Muscle layer of colon (tissue), 2 donors: ENCODE data around the gene MTUS2.

Experiments used
- H3K27ac ChIP-seq: one replicate; pipeline ENCODE4 v1.7.0; 2013; ENCODE audit warnings: low read depth, mild to moderate bottlenecking, low read length, moderate library complexity
- H3K27me3 ChIP-seq, 2 donors: one replicate each; pipeline ENCODE4 v1.7.0; 2013; ENCODE audit warnings: low read length in 2 of 2, mild to moderate bottlenecking in 2 of 2; ENCODE audit not compliant: insufficient read depth in 2 of 2, control insufficient read depth in 1 of 2
- H3K36me3 ChIP-seq: one replicate; pipeline ENCODE4 v1.7.0; 2013; ENCODE audit warnings: mild to moderate bottlenecking, low read length; ENCODE audit not compliant: insufficient read depth
- H3K4me1 ChIP-seq: one replicate; pipeline ENCODE4 v1.7.0; 2013; ENCODE audit warnings: mild to moderate bottlenecking, low read length; ENCODE audit not compliant: insufficient read depth
- H3K4me3 ChIP-seq, 2 donors: one replicate each; pipeline ENCODE4 v1.7.0; 2013; ENCODE audit warnings: low read length in 2 of 2, low read depth in 1 of 2, mild to moderate bottlenecking in 1 of 2, moderate library complexity in 1 of 2
- H3K9ac ChIP-seq: one replicate; pipeline ENCODE4 v1.7.0; 2013; ENCODE audit warnings: low read length
- H3K9me3 ChIP-seq: one replicate; pipeline ENCODE4 v1.7.0; 2013; ENCODE audit warnings: mild to moderate bottlenecking, low read length
- donor health status: abdominal sarcoma.
- donor health status: Adenocarcinoma of cecum.

MTUS2 gene

DNA sequence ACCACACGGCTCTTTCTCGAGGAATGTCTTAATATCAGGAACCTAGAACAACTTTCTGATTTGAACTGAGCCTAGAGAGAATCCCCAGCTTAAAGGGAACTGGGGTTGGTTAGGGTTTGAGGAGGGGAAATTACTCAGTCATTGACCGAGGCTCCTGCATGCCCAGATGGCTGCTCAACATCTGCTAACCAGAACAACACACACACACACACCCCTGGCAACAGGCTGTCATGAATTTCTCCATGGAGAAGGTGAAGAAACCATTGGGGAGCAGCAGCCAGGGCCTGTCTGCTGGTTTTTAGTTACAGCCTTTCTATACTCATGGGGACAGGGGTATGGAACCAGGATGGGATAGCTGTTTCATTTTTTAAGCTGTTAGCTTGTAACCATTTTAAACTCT lies 5.2 kb downstream of the MTUS2 start:
- peaks cover 0 to 4% of the 10 kb centered on the region in 2 donors for H3K27me3 ChIP-seq
- no peak overlapping the region for H3K4me3 ChIP-seq
- H3K36me3 ChIP-seq = no peaks in the 10 kb centered on the region
- no peaks in the 10 kb centered on the region for H3K9me3 ChIP-seq
- no peaks in the 10 kb centered on the region for H3K4me1 ChIP-seq
- H3K27ac ChIP-seq = no peak overlapping the region
- H3K9ac ChIP-seq = no peak overlapping the region

DNA sequence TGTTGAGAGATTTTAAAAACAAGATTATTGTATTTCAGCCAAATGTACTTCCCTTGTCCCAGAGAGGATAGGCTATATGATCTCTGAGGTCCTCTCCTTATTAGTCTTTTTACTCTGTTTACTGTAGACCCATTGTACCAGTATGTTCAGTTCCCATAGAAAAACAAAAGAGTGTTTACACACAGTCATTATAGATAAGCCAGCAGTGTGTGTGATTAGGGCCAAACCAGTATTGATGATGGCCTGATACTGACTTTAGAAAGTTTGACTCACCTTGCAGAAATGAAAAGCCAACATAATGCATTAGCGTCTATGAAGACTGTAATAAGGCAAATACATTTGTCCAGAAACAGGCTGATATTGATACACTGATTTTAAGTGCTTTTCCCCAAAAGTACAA lies 6.2 kb downstream of the MTUS2 start:
- Histone ChIP-seq H3K27me3 (no peaks in the 10 kb centered on the region), H3K4me1 (no peaks in the 10 kb centered on the region), H3K9me3 (no peaks in the 10 kb centered on the region), H3K9ac (no peak overlapping the region), H3K4me3 (no peak overlapping the region), H3K36me3 (no peaks in the 10 kb centered on the region), H3K27ac (no peak overlapping the region)

DNA sequence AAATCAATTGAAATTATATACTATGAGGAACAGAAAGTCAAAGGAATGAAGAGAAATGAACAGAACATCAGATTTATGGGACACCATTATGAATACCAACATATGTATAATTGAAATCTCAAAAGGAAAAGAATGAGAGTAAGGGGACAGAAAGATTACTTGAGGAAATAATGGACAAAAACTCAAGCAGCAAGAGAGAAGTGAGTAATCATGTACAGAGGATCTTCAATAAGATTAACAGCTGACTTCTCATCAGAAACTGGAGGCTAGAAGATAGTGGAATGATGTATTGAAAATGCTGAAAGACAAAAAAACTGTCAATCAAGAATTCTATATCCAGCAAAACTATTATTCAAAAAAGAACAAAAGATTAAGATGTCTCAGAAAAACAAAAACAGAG lies 10.4 kb downstream of the MTUS2 start:
- H3K4me1 ChIP-seq = no peaks in the 10 kb centered on the region
- no peaks in the 10 kb centered on the region for H3K9me3 ChIP-seq
- no peak overlapping the region for H3K4me3 ChIP-seq
- no peak overlapping the region for H3K9ac ChIP-seq
- no peak overlapping the region for H3K27ac ChIP-seq
- H3K36me3 ChIP-seq = no peaks in the 10 kb centered on the region
- no peaks in the 10 kb centered on the region for H3K27me3 ChIP-seq

DNA sequence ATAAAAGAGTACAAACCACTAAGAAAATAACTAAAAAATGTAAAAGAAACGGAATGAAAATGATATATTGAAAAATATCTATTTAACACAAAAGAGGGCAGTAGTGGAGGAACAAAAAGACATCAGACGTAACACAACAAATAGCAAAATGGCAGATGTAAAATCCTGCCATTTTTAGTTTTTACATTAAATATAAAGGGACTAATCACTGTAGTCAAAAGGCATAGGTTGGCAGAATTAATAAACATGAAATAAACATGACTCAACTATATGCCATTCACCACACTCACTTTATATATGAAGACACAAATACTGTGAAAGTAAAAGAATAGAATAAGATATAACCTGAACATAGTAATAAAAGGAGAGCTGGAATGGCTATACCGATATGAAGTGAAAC lies 11.0 kb downstream of the MTUS2 start:
- Histone ChIP-seq H3K4me3 (no peak overlapping the region), H3K36me3 (no peaks in the 10 kb centered on the region), H3K27me3 (no peaks in the 10 kb centered on the region), H3K9ac (no peak overlapping the region), H3K27ac (no peak overlapping the region), H3K4me1 (no peaks in the 10 kb centered on the region), H3K9me3 (no peaks in the 10 kb centered on the region)

DNA sequence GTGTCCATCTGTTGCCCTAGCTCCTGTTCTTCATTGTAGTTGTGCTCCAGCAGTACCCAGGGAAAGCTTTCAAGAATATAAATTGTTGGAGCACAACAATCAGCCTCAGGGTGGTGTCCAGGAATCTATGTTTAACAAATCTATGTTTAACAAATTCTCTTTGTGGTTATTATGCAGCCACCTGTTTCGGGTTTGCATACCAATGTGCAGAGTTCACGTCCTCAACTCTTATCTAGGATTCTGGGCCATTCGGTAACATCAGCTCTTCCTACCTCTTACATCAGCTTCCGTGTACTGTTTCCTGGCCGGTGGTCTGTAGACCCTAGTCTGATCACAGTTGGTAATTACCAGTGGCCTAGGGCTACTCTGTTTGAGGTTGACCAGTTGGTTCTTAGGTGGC lies 17.0 kb downstream of the MTUS2 start:
- Histone ChIP-seq H3K27me3 (no peaks in the 10 kb centered on the region), H3K27ac (no peak overlapping the region), H3K4me3 (no peak overlapping the region), H3K36me3 (no peaks in the 10 kb centered on the region), H3K9me3 (no peaks in the 10 kb centered on the region), H3K9ac (no peak overlapping the region), H3K4me1 (no peaks in the 10 kb centered on the region)

DNA sequence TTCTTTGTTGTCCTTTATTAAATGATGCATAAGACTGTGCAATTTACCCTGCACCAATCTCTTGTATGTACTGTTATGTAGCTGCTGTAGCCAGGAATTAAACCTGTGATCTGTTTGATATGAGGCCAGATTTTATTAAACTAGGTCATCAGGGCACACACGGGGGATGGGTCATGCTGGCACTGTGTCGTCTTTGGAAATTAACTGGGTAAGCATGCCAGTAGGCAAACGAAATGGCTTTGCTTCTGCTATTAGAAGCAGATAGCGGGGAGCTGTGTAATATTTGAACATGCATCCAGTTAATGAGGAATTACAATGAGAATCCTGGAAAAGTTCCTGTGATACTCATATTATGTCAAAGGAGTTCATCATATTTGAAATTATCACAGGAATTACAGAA lies 23.5 kb downstream of the MTUS2 start:
- H3K4me3 ChIP-seq = no peak overlapping the region
- no peaks in the 10 kb centered on the region for H3K4me1 ChIP-seq
- H3K27me3 ChIP-seq = no peaks in the 10 kb centered on the region
- H3K27ac ChIP-seq = no peak overlapping the region
- no peaks in the 10 kb centered on the region for H3K9me3 ChIP-seq
- no peaks in the 10 kb centered on the region for H3K36me3 ChIP-seq
- H3K9ac ChIP-seq = no peak overlapping the region

DNA sequence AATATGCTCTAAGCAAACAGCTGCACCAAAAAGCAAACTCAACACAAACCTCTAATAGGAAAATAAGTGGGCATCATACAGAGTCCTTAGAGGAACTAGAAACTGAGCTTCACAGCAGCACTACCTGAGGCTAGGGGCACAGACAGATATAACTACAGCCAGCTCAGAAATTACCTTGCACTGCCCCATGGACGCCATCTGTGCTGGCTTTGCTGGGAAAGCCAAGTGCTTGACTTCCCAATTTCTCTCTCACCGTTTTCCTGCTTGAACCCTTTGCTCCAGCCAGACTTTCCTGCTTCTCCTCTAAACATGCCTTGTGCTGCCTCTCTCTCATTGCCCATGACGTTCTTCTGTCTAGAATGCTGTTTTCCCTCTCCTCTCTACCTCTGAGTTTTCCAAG lies 29.3 kb downstream of the MTUS2 start:
- no peak overlapping the region for H3K4me3 ChIP-seq
- no peaks in the 10 kb centered on the region for H3K4me1 ChIP-seq
- H3K9me3 ChIP-seq = no peaks in the 10 kb centered on the region
- H3K27me3 ChIP-seq = peaks cover 0 to 5% of the 10 kb centered on the region in 2 donors
- H3K36me3 ChIP-seq = no peaks in the 10 kb centered on the region
- no peak overlapping the region for H3K27ac ChIP-seq
- H3K9ac ChIP-seq = no peak overlapping the region

DNA sequence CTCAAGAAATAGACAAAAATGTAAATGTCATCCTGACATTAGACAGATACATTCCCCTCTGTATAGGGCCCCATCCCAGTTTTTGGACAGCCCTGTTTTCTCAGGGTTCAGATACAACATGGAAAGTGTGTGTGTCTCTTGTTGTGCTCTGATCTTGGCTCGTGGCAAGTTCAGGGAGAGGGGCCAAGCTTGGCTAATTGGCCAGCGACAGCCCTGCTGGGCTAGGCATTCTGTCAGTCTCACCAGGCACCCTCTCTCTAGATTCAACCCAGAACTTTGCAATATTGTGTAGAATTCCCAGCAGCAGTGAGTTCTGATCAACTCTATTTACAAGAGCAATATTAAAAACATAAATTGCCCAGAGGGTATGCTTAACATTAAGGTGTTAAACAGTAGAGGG lies 30.1 kb downstream of the MTUS2 start:
- Histone ChIP-seq H3K27me3 (peaks cover 0 to 5% of the 10 kb centered on the region in 2 donors), H3K4me1 (no peaks in the 10 kb centered on the region), H3K9me3 (no peaks in the 10 kb centered on the region), H3K4me3 (no peak overlapping the region), H3K9ac (no peak overlapping the region), H3K36me3 (no peaks in the 10 kb centered on the region), H3K27ac (no peak overlapping the region)

DNA sequence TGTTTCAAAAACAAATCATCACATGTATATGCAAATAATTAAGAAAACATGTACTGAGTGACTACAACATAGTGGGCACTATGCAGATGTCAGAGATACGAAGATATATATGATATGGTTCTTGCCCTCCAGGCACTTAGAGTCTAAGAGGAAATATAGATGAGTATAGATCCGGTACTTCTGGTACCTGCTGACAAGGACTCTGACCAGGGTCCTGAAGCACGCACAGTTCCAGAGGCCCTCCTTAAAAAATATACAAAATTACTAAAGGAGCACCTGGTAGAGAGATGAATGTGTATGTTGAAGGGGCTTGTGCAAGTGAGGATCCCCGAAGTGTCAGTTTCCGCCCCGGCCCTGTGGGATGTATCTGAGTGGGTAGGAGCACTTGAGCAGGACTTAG lies 31.3 kb downstream of the MTUS2 start:
- no peak overlapping the region for H3K27ac ChIP-seq
- no peaks in the 10 kb centered on the region for H3K36me3 ChIP-seq
- H3K9ac ChIP-seq = no peak overlapping the region
- H3K4me1 ChIP-seq = no peaks in the 10 kb centered on the region
- no peaks in the 10 kb centered on the region for H3K9me3 ChIP-seq
- no peak overlapping the region for H3K4me3 ChIP-seq
- peaks cover 0 to 5% of the 10 kb centered on the region in 2 donors for H3K27me3 ChIP-seq

DNA sequence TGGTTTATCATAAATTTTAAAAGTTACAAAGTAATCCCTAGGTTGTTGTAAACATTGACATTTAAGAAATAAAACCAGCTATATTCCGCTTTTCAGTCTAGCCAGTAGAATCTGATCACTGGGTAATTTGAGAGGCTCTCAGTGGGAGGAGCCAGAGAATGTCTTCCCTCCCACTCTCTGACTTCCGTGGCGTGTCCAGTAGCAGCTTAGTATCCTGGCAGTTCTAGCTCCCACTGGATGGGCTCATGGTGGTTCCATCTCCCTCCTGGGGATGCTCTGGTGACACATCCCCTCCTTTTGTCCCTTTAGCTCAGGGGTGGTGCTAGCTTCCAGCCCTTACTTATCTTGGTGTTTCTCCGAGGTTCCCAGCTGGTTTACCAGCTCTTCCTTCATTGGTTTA lies 34.5 kb downstream of the MTUS2 start:
- Histone ChIP-seq H3K27ac (no peak overlapping the region), H3K9me3 (no peaks in the 10 kb centered on the region), H3K27me3 (peaks cover 0 to 5% of the 10 kb centered on the region in 2 donors), H3K4me1 (no peaks in the 10 kb centered on the region), H3K36me3 (no peaks in the 10 kb centered on the region), H3K9ac (no peak overlapping the region), H3K4me3 (no peak overlapping the region)

DNA sequence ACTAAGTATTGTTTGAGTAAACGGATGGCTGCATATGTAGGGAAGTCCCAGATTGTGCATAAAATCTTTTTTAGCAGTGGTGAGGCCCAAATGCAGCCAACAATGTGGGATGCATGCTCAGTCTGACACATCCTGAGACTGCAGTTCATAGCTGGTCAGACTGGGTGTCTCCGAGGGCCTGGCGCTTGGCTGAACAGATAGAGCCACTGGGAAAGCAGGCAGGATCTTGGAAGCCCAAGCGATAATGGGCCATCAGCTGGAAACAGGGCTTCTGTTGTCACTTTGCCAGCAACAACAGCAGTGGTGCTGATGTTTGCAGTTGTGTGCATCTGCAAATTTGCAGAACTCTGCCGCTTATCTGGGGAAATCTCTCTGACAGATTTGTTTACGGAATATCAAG lies 36.1 kb downstream of the MTUS2 start:
- Histone ChIP-seq H3K4me1 (no peaks in the 10 kb centered on the region), H3K9ac (no peak overlapping the region), H3K36me3 (no peaks in the 10 kb centered on the region), H3K27me3 (peaks cover 0 to 5% of the 10 kb centered on the region in 2 donors), H3K27ac (no peak overlapping the region), H3K4me3 (no peak overlapping the region), H3K9me3 (no peaks in the 10 kb centered on the region)

DNA sequence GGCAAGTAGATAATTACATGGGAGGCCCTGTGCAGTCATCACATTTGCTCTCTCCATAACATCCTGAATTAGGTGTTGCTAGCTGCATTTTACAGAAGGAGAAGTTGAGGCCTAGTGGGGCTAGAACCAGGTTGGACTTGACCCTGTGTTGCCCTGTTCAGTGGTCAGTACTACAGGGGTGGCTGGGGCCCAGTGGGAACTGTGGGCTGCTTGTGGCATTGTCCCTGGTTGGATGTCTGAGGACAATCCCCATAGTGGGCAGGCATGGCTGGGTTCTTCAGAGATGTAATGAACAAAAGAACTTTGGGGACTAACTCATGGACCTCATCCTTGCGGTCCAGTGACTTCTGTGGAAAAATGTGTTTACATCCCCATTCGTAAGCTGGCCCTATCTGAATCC lies 38.9 kb downstream of the MTUS2 start:
- H3K27ac ChIP-seq = no peak overlapping the region
- no peak overlapping the region for H3K4me3 ChIP-seq
- no peaks in the 10 kb centered on the region for H3K27me3 ChIP-seq
- H3K9ac ChIP-seq = no peak overlapping the region
- H3K9me3 ChIP-seq = no peaks in the 10 kb centered on the region
- no peaks in the 10 kb centered on the region for H3K4me1 ChIP-seq
- H3K36me3 ChIP-seq = no peaks in the 10 kb centered on the region
